Stomach (tissue), 4 donors: ENCODE data around the gene PAX5.

Source experiments
- CTCF ChIP-seq, 7 experiments: fragments of 450-650 bp in 4 of 7; fragments of 200-600 bp in 3 of 7; sonication (generic) in 3 of 7; IDR thresholded peaks; one replicate each; pipeline ENCODE4 v1.5.1; 2016 to 2019; ENCODE audit warnings: antibody characterized with exemption in 7 of 7, control low read depth in 2 of 7, mild to moderate bottlenecking in 1 of 7
- EP300 ChIP-seq: sonication (generic); formaldehyde crosslinking; IDR thresholded peaks from one replicate; pipeline ENCODE4 v1.6.1; 2017; ENCODE audit warnings: antibody characterized with exemption
- POLR2A ChIP-seq, 4 donors: fragments of 450-650 bp; IDR thresholded peaks; one replicate each; pipeline ENCODE4 v1.6.1; 2016; ENCODE audit warnings: antibody characterized with exemption in 4 of 4, control low read depth in 2 of 4, mild to moderate bottlenecking in 1 of 4, moderate library complexity in 1 of 4

- TF ChIP-seq EP300 (no peak), CTCF (IDR thresholded peaks at IDR 0.05) (no peak), POLR2A (IDR thresholded peaks at IDR 0.05) (no peak)
Measured at GRCh38 chr9:37037503-37038301, 3.6 kb upstream of the PAX5 start.
